Measurements from ENCODE around the gene CASKIN1. TPM values are rescaled to one million over a fixed set of nuclear protein-coding genes. Genes with fewer than 3 reads are reported as not detected.
"Not testable (repeated sequence)": the region's sequence is repeated elsewhere in the genome, so short reads cannot be mapped to it uniquely, and the experiment has no call there.

CASKIN1 gene
- total and polyA plus RNA-seq, 2 of the 8 experiments (the other 6 are each of a cell fraction or from before 2014, with no cell fraction given), result 1.2 to 6.4 TPM

- H4K20me1 ChIP-seq (replicated peaks in 1 of 2; ENCODE audit: control insufficient read depth in 1 of 2, insufficient read depth in 2 of 2, low read length in 2 of 2); H3K56ac ChIP-seq (replicated peaks; ENCODE audit: insufficient read length, low read depth, low read length); H3K79me2 ChIP-seq (ENCODE audit: control insufficient read depth in 1 of 2, insufficient read depth in 2 of 2, low read length in 2 of 2); H3K4me1 ChIP-seq (replicated peaks in 1 of 4; ENCODE audit: control insufficient read depth in 3 of 4, insufficient read depth in 4 of 4, low read length in 3 of 4); H2BK20ac ChIP-seq (ENCODE audit: low read length); H3K27me3 ChIP-seq (replicated peaks in 1 of 4; ENCODE audit: control insufficient read depth in 3 of 4, extremely low read depth in 1 of 4, insufficient read depth in 3 of 4, low read length in 3 of 4); H3K23ac ChIP-seq (ENCODE audit: insufficient read length); H2BK12ac ChIP-seq (ENCODE audit: low read depth, low read length); H2BK120ac ChIP-seq (replicated peaks; ENCODE audit: low read depth, low read length); H4K8ac ChIP-seq (ENCODE audit: extremely low read depth, insufficient read depth, low read length); H2BK5ac ChIP-seq (ENCODE audit: low read depth, low read length); H3K18ac ChIP-seq (ENCODE audit: extremely low read depth, low read length); H4K91ac ChIP-seq (replicated peaks; ENCODE audit: insufficient read length, low read length); H3K36me3 ChIP-seq (ENCODE audit: control insufficient read depth in 2 of 4, insufficient read depth in 4 of 4, low read length in 3 of 4); H2BK15ac ChIP-seq (ENCODE audit: low read length); H3K27ac ChIP-seq (ENCODE audit: low read depth, low read length); FAIRE-seq; H3K4ac ChIP-seq (replicated peaks; ENCODE audit: insufficient read length, low read depth, low read length); H3K79me1 ChIP-seq (ENCODE audit: low read depth, low read length); H3K9ac ChIP-seq (replicated peaks in 1 of 4; ENCODE audit: extremely low read depth in 1 of 4, low read depth in 3 of 4, low read length in 3 of 4); H2AK5ac ChIP-seq (ENCODE audit: low read depth, low read length); H3K14ac ChIP-seq (ENCODE audit: insufficient read length); H3K23me2 ChIP-seq (ENCODE audit: low read depth, low read length); H3K9me3 ChIP-seq (ENCODE audit: insufficient read depth in 2 of 2, low read depth in 1 of 2, low read length in 1 of 2): not testable (repeated sequence)
- Histone ChIP-seq H3K4me2 (ENCODE audit: insufficient read depth in 1 of 2, low read depth in 2 of 2, low read length in 2 of 2) (peak within 1 kb of the TSS; percentile 53 to 69), H4K5ac (ENCODE audit: insufficient read length, low read depth, low read length) (peak within 1 kb of the TSS; percentile 72), H3K4me3 (ENCODE audit: extremely low read depth in 1 of 4, insufficient read depth in 2 of 4, low read depth in 3 of 4, low read length in 4 of 4) (peak within 1 kb of the TSS; percentile 35 to 60 (median 46); a peak in 6 of 8 replicates), H2AFZ (ENCODE audit: low read length) (0 out of 2 replicates have a peak within 1 kb of the TSS, but pooled peaks have one; percentile 10)
- POLR2A ChIA-PET (ENCODE audit: partially characterized antibody), result interaction anchor here (1.5 to 12.1 kb wide), 2 partner anchors 10 to 16 kb away, joined by 4 to 220 read pairs; partner anchors contain the start of genes RAB26 and TRAF7
- TF ChIP-seq EGR1 (IDR thresholded peaks at IDR 0.05; ENCODE audit: borderline replicate concordance, low read depth, low read length), result peak; percentile 97
- TF ChIP-seq, protein P1, sequence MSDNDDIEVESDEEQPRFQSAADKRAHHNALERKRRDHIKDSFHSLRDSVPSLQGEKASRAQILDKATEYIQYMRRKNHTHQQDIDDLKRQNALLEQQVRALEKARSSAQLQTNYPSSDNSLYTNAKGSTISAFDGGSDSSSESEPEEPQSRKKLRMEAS (IDR thresholded peaks at IDR 0.05), result 0 out of 2 replicates have a peak, but pooled peaks have one; percentile 11
- TF ChIP-seq HDAC2 (IDR thresholded peaks at IDR 0.05; ENCODE audit: borderline replicate concordance in 1 of 2, low read depth in 2 of 2, low read length in 2 of 2), result 0 out of 4 replicates have a peak, but pooled peaks of 1 of the 2 experiments have one; percentile 19
- TF ChIP-seq BACH1 (IDR thresholded peaks at IDR 0.05; ENCODE audit: low read length), result peak; percentile 74; the same call in 1 of the 2 replicates
- CTCF ChIA-PET (ENCODE audit: partially characterized antibody), result interaction anchor here (0.6 to 1.6 kb wide), 2 partner anchors 44 to 119 kb away, joined by 3 to 4 read pairs; no protein-coding TSS in a partner anchor
- DNase-seq (ENCODE audit: low read depth in 1 of 2, low spot score in 2 of 2), result peak; percentile 80 to 100
- WGBS, 2 experiments (ENCODE audit: extremely low coverage in 1 of 2, insufficient coverage in 1 of 2, insufficient read length in 1 of 2, insufficient replicate concordance in 2 of 2, low coverage in 1 of 2, low lambda C conversion rate in 2 of 2, missing lambda C conversion rate in 1 of 2), result 0% methylated on average over 21 of the region's 81 CpGs; no CpG with 5 or more reads in 1 of the 2 experiments
These were observed 60.5 kb downstream of the CASKIN1 start, which contains the start of gene PKD1 for GRCh38 chr16:2135770-2136490. Gene PKD1 (minus strand): TSS chr16:2135898. CDS start chr16:2135689, 209 bp downstream.

Measured in H1 (cell line).